Caco-2 (cell line): Measurements from ENCODE around the gene TNS3. TPM values are rescaled to one million over a fixed set of nuclear protein-coding genes. Genes with fewer than 3 reads are reported as not detected.

Source experiments
- BruUV-seq: library from RNA; stranded (reverse); fragments of 400-500 nt; replicated peaks from 2 replicates; lab custom pipeline; 2021; lab: Mats Ljungman, UMichigan
- CTCF ChIA-PET: fragments of 300-600 bp; sonication (Branson Sonifier 250); formaldehyde crosslinking; loops from one replicate; lab custom pipeline; 2022; ENCODE audit warnings: antibody characterized with exemption; lab: Charles Lee
- POLR2A ChIA-PET: fragments of 300-600 bp; sonication (Branson Sonifier 250); formaldehyde crosslinking; loops from one replicate; lab custom pipeline; 2022; ENCODE audit warnings: antibody characterized with exemption; lab: Charles Lee
- DNase-seq, 2 experiments: peaks; one replicate each; pipeline versions ENCODE4 v3.0.0 to v3.0.0-alpha.2; 2020 to 2022
- H3K27me3 ChIP-seq: replicated peaks from 2 replicates; pipeline ENCODE4 v1.6.0; 2011; ENCODE audit warnings: low read length; ENCODE audit not compliant: control insufficient read depth, insufficient read depth
- H3K36me3 ChIP-seq: 2 replicates; pipeline ENCODE4 v1.5.1; 2011; ENCODE audit warnings: low read length; ENCODE audit not compliant: control insufficient read depth, insufficient read depth
- H3K4me1 ChIP-seq: fragments of 250-450 bp; sonication (Bioruptor Pico); 2 replicates; pipeline ENCODE4 v1.5.1; 2020; ENCODE audit warnings: mild to moderate bottlenecking
- H3K4me3 ChIP-seq: 2 replicates; pipeline ENCODE4 v1.5.1; 2011; ENCODE audit warnings: low read depth, mild to moderate bottlenecking, control low read depth, low read length
- H3K9me3 ChIP-seq: fragments of 250-450 bp; sonication (Bioruptor Pico); 2 replicates; pipeline ENCODE4 v1.5.1; 2020; ENCODE audit warnings: mild to moderate bottlenecking, moderate library complexity
- H3K27ac Mint-ChIP-seq: one replicate; pipeline ENCODE4 v1.8.0; 2022; ENCODE audit warnings: mixed read lengths; ENCODE audit not compliant: unreplicated experiment
- H3K27me3 Mint-ChIP-seq: one replicate; pipeline ENCODE4 v1.8.0; 2022; ENCODE audit warnings: mixed read lengths; ENCODE audit not compliant: insufficient read depth, unreplicated experiment
- H3K36me3 Mint-ChIP-seq: one replicate; pipeline ENCODE4 v1.8.0; 2022; ENCODE audit warnings: mild to moderate bottlenecking, mixed read lengths; ENCODE audit not compliant: insufficient read depth, unreplicated experiment
- H3K4me1 Mint-ChIP-seq: one replicate; pipeline ENCODE4 v1.8.0; 2022; ENCODE audit warnings: low read depth, mixed read lengths; ENCODE audit not compliant: unreplicated experiment
- H3K4me3 Mint-ChIP-seq: one replicate; pipeline ENCODE4 v1.8.0; 2022; ENCODE audit warnings: mild to moderate bottlenecking, moderate library complexity, mixed read lengths; ENCODE audit not compliant: unreplicated experiment
- H3K9me3 Mint-ChIP-seq: one replicate; pipeline ENCODE4 v1.8.0; 2022; ENCODE audit warnings: mixed read lengths; ENCODE audit not compliant: unreplicated experiment
- CTCF ChIP-seq, 2 experiments: fragments of 200-600 bp in 1 of 2; IDR thresholded peaks; 1 replicate in 1 of 2; 2 replicates in 1 of 2; pipeline versions ENCODE4 v1.5.1 to v1.8.0; 2011 to 2022; ENCODE audit warnings: antibody characterized with exemption in 1 of 2, control low read depth in 1 of 2, inconsistent platforms in 1 of 2, low read depth in 1 of 2, low read length in 1 of 2, mild to moderate bottlenecking in 1 of 2, moderate library complexity in 1 of 2; ENCODE audit not compliant: insufficient read depth in 1 of 2, severe bottlenecking in 1 of 2, unreplicated experiment in 1 of 2
- intact Hi-C: fragments of 100-400 bp; cut with micrococcal nuclease; formaldehyde crosslinking; loops from one replicate; pipeline ENCODE4 v1.10.0; 2022; ENCODE audit not compliant: unreplicated experiment
- total RNA-seq: library from RNA; stranded (reverse); gene quantifications from 2 replicates; pipeline ENCODE4 v1.2.3, GENCODE V29; 2022

TNS3 gene
- total RNA-seq, 1 experiment from 2014 or later, result 263 TPM

DNA sequence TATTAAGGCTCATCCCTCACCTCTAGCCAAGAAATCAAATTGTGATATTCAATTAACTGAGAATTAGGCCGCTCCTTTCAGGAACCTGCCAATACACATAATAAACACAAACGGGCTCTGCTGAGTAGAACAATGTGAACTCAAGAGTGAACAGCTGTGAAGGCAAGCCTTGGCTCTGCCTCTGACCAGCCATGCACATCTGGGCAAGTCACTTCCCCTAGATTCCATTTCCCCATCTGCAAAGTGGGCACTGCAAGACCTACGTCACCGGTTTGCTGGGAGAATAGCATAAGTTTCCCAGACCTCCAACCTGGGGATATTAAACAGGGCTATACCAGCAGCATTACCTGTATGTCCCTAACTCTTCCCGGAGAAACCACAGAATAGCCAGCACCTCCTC, 355.2 kb downstream of the TNS3 start:
- Histone ChIP-seq H3K9me3 (no peaks in the 10 kb centered on the region), H3K4me1 (no peaks in the 10 kb centered on the region), H3K27me3 (no peaks in the 10 kb centered on the region), H3K36me3 (no peaks in the 10 kb centered on the region), H3K4me3 (no peak overlapping the region)
- no peak for DNase-seq
- Mint-ChIP-seq H3K27me3 (peaks cover 10% of the 10 kb centered on the region), H3K27ac (no peak overlapping the region), H3K36me3 (no peaks in the 10 kb centered on the region), H3K4me3 (no peak overlapping the region), H3K9me3 (no peaks in the 10 kb centered on the region), H3K4me1 (no peaks in the 10 kb centered on the region)
- intact Hi-C loops, result no loop called here
- no peak for TF ChIP-seq CTCF (IDR thresholded peaks at IDR 0.05; ENCODE audit: insufficient read depth in 1 of 2, low read depth in 1 of 2, low read length in 1 of 2, severe bottlenecking in 1 of 2, unreplicated experiment in 1 of 2)
- CTCF ChIA-PET, result no interaction called here
- BruUV-seq, result no TSS peak
- POLR2A ChIA-PET, result no interaction called here

GRCh38 chr7:47225387-47226131, 356.4 kb downstream of the TNS3 start:
- Mint-ChIP-seq H3K4me1 (no peaks in the 10 kb centered on the region), H3K27me3 (peaks cover 10% of the 10 kb centered on the region), H3K9me3 (no peaks in the 10 kb centered on the region), H3K36me3 (no peaks in the 10 kb centered on the region), H3K4me3 (no peak overlapping the region), H3K27ac (no peak overlapping the region)
- BruUV-seq, result no TSS peak
- no peaks in the 10 kb centered on the region for H3K27me3 ChIP-seq
- no peaks in the 10 kb centered on the region for H3K36me3 ChIP-seq
- TF ChIP-seq CTCF (IDR thresholded peaks at IDR 0.05; ENCODE audit: insufficient read depth in 1 of 2, low read depth in 1 of 2, low read length in 1 of 2, severe bottlenecking in 1 of 2, unreplicated experiment in 1 of 2), result no peak
- no peak overlapping the region for H3K4me3 ChIP-seq
- CTCF ChIA-PET, result no interaction called here
- POLR2A ChIA-PET, result no interaction called here
- H3K9me3 ChIP-seq, result no peaks in the 10 kb centered on the region
- no peaks in the 10 kb centered on the region for H3K4me1 ChIP-seq
- intact Hi-C loops, result no loop called here
- DNase-seq, result no peak
